GM18870 (cell line): ENCODE measurements around the gene NOC4L.

Source experiments
- ATAC-seq: cut with Tn5 transposase; IDR thresholded peaks from one replicate; pipeline ENCODE4 v1.9.1; 2021; ENCODE audit warnings: moderate library complexity; ENCODE audit not compliant: unreplicated experiment

Gene NOC4L

GRCh38 chr12:132196038-132196872, 52.0 kb downstream of the NOC4L start:
- no peak for ATAC-seq

DNA sequence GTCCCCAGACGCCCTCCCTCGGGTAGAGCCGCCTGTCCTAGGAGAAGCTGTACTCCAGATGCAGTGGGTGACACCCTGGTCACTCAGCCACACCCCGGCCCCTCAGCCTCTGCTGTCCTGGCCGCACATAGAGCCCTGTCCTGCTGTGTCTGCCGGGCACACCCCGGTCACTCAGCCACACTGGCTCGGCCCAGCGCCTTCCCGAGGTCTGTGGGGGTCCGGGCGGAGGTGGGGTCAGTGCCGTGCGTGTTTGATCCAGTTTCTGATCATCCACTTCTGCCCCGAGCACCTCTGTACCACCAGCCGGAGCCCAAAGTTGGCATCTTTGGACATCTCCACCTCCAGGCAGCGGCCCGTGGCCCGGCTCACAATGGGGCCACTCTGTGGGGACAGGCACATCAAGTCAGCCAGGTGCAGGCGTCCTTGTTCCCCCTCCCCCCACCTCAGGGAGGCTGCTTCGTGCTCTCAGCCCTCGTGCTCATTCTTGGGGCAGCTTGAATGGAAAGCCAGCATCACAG, 52.7 kb downstream of the NOC4L start:
- ATAC-seq, result no peak

GRCh38 chr12:132197581-132198354, 53.5 kb downstream of the NOC4L start:
- ATAC-seq, result no peak

DNA sequence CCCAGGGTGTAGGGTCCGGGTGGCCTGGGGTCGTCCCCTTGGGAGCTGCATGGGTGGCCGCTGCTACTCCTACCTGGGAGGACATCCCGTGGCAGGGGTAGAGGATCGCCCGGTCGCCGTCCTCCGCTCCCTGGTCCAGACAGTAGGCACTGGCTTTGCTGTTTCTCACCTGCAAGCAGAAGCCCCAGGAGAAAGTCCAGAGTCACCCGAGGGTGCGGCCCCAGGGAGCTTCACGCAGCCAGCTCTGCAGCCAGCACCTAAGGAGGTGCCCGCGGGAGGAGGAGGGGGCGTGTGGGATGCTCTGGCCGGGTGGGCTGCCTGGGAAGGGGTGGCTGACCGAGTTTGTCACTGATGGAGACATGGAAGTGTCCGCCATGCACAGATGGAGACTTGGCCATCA, 54.8 kb downstream of the NOC4L start:
- no peak for ATAC-seq

DNA sequence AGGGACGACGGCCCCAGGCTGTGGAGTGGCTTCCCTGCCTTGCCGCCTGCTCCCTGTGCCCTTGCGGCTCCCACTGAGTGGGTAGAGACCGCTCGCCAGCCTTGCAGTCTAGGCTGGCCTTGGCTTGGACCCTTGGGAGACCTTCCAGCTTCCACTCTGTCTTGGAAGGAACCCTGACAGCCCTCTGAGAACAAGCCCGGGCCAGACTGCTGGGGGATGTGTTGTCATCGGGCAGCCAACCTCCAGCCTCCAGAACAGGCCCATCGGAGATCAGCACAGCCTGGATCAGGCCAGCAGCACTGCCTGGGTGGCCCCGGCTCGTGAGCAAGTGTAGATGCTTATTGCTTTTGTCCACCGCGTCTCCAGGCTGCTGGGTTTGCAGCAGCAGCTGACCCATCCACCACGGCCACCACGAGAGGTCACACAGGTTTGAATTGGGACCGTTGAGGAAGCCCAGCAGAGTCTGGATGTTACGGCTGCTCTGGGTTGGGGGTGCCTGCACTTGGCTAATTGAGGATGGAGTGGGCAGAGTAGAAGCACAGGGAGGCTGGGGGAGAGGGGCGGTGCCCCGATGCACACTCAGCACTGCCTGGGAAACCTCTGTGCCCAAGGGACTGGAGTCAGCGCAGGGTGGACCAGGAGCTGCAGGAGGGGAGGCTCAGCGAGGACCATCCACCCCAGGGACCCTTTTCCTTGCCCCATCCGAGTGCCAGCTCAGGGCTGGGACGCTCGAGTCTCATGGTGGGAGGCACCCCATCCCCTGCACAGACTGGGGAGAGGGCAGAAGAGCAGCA, 55.5 kb downstream of the NOC4L start:
- ATAC-seq, result no peak

DNA sequence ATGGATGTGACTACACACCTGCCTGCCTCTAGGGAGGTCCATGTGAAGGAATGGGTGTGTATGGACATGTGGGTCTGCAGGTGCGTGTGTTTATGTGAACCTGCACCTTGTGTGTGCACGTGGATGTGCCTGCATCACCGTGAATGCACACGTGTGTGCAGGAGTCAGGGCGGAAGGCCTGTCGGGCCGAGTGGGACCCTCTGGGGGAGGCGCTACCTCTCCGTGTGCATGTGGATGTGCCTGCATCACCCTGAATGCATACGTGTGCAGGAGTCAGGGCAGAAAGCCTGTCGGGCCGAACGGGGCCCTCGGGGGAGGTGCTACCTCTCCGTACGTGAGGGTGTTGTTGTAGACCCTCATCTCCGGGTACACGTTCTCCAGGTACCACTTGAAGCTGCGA, 56.5 kb downstream of the NOC4L start:
- no peak for ATAC-seq

- ATAC-seq, result no peak
Measured at GRCh38 chr12:132201391-132202120, 57.3 kb downstream of the NOC4L start.
